GM18505 (cell line): Measurements from ENCODE around the gene HORMAD2.

Source experiments
- ATAC-seq: cut with Tn5 transposase; IDR thresholded peaks from one replicate; pipeline ENCODE4 v1.9.1; 2021; ENCODE audit not compliant: unreplicated experiment
- POLR2A ChIP-seq: IDR thresholded peaks from 4 replicates; pipeline ENCODE4 v1.6.1; 2011; ENCODE audit warnings: borderline replicate concordance; ENCODE audit not compliant: insufficient read depth, insufficient read length; ENCODE audit errors: extremely low read depth

Gene HORMAD2

DNA sequence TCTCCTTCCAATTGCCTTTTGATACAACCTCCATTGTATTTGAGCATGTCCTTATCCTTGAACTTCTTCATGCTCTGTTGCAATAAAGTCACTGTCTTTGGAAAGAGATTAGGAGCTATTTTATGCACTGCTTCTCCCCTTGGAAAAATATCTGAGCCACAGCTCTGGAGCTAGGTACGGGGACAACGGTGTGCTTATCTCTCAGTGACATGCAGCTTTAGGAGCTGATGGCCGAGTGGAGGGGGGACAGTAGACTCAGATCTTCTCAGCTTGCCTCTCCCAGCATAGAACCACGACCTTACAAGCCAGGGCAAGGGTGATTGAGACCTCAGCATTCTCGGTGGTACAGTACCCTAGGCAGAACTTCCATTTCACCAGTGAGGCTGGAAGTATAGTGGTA lies 64.1 kb downstream of the HORMAD2 start:
- TF ChIP-seq POLR2A = no peak
- no peak for ATAC-seq

DNA sequence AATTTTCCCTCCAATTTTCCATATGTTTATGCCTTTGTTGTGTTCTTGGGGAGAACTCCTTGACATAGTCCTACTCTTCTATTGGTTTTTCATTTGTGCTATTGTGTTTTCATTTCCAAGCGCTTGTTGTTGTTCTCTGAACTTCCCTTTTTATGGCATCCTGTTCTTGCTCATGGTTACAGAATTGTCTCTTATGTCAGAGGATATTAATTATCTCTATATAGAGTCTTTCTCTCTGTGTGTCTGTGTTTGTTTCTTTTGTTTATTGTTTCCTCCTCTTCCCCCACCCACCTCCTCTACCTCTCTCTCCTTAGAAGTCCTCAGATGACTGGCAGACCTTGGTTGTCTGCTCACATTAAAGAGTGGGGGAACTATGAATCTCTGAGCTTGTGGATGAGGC lies 69.9 kb downstream of the HORMAD2 start:
- ATAC-seq = no peak
- no peak for TF ChIP-seq POLR2A

DNA sequence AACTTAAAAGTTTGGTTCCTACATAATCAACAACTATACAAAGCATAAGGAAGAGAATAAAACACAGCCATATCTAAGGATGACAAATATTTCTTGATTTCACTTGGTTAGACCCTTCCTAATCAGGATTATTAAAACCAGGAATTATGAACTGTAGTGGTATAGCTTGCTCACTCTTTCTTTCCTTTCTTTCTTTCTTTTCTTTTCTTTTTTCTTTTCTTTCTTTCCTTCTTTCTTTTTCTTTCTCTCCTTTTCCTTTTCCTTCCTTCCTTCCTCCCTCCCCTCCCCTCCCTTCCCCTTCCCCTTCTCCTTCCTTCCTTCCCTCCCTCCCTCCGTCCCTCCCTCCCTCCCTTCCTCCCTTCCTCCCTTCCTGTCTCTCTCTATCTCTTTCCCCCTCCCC lies 78.0 kb downstream of the HORMAD2 start:
- no peak for TF ChIP-seq POLR2A
- no peak for ATAC-seq

DNA sequence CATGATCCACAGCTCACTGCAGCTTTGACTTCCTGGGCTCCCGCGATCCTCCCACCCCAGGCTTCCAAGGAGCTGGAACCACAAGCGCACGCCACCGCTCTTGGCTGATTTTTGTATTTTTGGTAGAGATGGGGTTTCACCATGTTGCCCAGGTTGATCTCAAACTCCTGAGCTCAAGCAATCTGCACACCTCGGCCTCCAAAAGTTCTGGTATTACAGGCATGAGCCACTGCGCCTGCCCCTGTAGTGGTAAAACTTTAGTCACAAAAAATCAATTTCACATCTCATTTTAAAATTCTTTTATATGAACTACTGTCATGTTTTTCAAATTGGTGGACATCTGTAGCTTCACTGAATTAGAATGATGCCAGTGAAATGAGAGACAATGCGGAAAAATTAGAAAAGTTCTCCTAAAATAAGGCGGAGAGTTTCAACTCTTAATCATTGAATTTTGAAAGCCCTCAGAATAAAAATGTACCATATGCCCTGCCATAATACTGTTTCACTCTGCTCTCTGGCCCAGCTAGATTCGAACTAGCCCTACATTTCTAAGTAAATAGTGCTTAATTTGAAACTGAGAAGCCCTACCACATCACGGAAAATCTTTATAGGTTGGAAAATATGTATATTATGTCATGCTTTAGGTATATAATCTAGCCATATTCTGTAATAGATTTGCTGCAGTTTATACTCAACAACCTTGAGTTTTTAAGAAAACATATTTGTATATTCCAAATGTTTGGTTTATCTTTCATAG lies 78.7 kb downstream of the HORMAD2 start:
- no peak for TF ChIP-seq POLR2A
- no peak for ATAC-seq

- no peak for ATAC-seq
- TF ChIP-seq POLR2A = no peak
Measured at GRCh38 chr22:30159561-30160353, 79.5 kb downstream of the HORMAD2 start.

DNA sequence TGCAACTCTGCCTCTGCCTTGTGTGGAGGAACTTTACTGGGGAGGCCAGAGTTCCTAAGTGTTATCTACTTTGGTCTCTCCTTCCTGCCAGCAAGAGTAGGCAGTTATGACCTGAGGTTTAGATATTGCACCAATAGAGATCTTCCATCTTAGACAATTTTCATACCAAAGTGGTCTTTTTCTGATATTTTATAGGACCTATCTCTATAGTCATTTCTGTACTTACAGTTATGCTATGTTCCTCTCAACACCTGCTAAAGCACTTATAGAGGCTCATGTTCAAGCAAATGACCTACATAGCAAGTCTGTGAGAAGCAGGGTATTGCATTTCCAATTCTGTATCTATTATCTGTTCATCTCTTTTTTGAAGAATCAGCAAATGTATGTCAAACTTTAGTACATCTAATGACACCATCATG lies 80.8 kb downstream of the HORMAD2 start:
- ATAC-seq = no peak
- no peak for TF ChIP-seq POLR2A

DNA sequence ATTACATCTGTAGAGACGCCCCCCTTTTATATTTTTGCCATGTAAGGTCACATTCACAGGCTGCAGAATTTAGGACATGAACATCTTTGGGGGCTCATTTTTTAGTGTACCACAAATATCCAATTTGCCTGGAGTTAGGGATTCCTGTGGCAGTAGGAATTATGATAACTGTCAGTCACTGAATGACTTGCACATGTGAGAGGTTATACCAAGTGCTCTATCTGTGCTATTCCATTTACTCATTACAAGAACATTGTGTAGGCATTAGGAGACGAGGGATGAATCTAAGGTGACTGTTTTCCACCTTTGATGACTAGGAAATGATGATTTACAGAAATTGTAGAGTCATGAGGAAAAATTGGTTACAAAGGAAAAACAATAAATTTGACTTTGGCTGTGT lies 87.0 kb downstream of the HORMAD2 start:
- no peak for TF ChIP-seq POLR2A
- ATAC-seq = no peak

DNA sequence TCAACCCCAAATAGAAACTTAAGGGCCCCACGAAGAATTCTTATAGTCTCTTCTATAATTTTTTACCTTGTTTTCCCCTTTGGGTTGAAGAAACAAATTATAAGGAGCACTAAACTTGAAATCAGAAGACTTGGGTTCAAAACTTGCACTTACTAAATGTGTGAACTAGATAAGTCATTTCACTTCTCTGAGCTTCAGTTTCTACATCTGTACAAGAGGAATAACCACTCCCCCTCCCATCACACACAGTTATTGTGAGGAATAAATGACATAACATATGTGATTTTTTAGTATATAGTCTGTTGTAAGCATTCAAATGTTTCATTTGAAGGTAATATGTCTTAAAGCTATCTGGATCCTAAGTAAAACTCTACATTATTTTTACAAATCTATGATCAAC lies 87.5 kb downstream of the HORMAD2 start:
- no peak for TF ChIP-seq POLR2A
- no peak for ATAC-seq

GRCh38 chr22:30169002-30169401 lies 88.7 kb downstream of the HORMAD2 start:
- no peak for ATAC-seq
- no peak for TF ChIP-seq POLR2A

DNA sequence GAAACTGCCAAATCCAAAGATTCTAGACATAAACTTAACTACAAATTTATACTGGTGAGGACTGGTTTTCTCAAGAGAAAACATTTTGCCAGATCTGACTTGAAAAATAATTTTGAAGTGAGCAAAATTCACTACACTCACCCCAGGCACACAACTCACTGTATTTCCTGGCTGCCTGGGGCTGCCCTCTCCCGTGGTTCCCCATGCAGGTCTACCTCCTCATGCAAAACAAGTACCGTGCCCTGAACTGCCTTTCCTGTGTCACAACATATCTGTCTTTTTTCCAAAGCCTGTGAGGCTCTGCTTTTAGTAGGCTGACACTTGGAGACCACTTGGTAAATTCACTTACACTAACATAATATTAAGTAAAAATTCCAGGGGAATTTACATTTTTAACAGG lies 89.9 kb downstream of the HORMAD2 start:
- no peak for TF ChIP-seq POLR2A
- no peak for ATAC-seq

- TF ChIP-seq POLR2A = no peak
- no peak for ATAC-seq
Measured at GRCh38 chr22:30171008-30171407, 90.7 kb downstream of the HORMAD2 start.

DNA sequence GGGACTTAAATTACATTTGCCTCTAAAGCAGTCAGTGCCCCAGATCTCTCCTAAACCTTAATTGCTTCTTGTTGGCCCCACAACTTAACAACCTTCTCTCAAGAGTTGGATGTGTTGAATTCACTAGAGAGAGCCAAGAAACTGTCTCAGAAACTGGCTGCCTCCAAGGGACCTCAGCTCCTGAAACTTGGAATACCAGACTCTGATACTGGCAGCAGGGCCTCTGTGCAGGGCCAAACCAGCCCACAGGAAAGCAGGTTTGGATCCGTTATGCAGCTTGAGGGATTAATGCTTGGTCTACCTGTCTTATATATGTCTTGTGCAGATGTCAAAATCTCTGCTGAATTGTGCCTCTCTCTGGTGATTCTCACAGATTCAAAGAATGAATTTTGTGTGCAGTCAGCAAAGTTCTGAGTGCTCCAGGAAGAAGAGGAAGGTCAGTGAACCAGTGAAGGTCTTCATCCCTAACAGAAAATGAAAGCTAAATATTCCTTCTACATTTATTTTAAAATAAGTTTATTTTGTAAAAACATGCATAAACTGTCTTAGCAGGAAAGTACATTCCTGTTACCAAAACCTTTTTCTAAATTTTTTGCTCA lies 95.5 kb downstream of the HORMAD2 start:
- no peak for TF ChIP-seq POLR2A
- no peak for ATAC-seq

DNA sequence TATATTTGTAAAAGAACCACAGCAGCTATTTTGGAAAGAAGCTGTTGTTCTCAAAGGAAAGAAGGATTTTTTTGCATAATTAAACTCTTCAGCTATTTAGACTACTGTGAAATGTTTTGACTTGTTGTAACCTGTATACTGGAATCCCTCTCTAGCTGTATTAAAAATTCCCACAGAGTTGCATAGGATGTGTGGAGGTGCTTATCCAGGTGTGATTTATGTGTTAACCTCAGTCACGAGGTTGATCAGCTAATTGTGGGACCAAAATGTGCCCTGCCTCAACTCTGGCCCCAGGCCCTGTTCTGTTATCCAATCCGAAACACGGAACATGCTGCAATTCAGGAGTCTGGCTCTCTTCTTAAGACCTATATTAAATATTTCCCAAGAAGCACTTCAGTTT lies 96.2 kb downstream of the HORMAD2 start:
- no peak for TF ChIP-seq POLR2A

DNA sequence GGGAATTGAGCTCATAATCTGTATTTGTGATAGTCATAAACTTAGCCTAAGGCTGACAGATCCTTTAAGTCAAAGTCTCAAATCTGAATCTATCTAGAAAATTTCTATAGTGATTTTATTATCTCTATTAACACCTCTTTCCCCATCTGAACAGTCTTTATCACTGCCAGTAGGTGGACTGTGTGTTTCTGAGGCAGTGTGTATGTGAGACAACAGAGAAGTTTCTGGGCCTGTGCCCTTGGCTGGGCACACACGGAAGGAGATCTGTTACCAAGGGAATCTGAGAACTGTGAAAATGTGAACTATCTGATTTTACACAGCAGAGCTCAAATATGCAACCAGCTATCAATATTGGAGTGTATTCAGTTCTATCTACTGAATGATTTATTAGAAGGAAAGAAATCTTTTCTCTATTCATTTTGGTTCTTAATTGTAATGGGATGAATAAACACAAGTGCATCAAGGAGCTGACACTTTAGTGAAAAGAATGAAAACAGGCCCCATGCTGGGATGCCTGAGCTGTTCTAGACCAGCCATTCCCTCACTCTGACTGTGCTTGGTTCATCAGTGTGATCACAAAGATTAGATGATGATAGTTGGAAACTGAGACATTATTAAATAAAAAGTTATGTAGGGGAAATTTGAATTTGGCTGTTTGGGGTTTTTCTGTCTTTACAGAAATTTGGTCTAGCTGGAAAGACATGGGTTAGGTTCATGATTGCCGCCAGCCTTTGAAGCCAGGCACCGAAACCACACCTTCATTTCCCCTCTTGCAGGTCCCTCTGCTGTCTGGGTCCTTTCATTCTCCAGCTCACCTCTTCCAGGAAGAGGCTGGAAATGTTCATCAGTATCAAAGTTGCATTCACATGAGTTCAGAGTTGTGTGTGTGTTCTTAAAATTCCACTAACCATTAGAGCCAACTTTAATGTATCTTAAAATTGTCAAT lies 98.2 kb downstream of the HORMAD2 start:
- TF ChIP-seq POLR2A = no peak
- no peak for ATAC-seq

More for the DNA sequence above, 96.2 kb downstream of the HORMAD2 start:
- ATAC-seq = no peak

DNA sequence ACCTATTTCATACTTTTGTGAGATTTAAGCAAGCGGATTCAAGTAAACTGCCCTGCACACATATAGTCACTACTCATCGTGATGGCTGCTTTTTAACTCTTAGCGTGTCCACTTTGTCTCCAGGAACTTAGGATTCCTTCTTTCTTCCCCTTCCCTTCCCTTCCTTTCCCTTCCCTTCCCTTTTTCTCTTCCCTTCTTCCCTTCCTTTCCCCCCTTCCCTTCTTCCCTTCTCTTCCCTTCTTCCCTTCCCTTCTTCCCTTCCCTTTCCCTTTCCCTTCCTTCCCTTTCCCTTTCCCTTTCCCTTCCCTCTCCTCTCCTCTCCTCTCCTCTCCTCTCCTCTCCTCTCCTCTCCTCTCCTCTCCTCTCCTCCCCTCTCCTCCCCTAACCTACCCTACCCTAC lies 100.4 kb downstream of the HORMAD2 start:
- no peak for TF ChIP-seq POLR2A
- no peak for ATAC-seq
